Stromal cell of bone marrow (primary cell): ENCODE results near the gene GABRR3.

Source experiments
- DNase-seq: peaks from one replicate; pipeline ENCODE4 v3.0.0-alpha.2; 2012; ENCODE audit warnings: low read depth

Gene GABRR3

DNA sequence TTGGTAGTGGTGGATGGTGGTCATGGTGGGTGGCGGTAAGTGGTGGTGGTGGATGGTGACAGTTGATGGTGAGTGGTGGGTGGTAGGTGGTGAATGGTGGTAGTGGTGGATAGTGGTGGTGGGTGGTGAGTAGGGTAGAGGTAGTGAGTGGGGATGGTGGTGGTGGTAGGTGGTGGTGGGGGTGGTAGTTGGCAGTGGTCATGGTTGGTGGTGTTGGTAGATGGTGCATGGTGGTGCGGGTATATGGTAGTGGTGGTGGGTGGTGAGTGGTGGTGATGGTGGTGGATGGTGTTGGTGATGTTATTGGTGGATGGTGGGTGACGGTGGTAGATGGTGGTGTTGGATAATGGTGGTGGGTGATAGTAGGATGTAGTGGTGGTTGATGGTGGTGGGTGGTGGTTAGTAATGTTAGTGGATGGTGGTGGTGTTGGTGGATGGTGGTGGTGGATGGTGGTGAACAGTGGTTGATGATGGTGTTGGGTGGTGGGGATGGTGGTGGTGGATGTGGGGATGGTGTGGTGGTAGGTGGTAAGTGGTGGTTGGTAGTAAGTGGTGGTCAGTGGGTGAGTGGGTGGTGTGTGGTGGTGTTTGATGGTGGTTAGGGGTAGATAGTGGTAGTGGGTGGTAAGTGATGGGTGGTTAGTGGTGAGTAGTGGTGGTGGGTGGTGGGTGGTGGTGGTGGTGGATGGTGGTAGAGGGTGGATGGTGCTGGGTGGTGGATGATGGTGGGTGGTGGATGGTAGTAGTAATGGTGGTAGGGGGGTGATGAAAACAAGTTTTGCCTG, 46.1 kb downstream of the GABRR3 start:
- no peak for DNase-seq

DNA sequence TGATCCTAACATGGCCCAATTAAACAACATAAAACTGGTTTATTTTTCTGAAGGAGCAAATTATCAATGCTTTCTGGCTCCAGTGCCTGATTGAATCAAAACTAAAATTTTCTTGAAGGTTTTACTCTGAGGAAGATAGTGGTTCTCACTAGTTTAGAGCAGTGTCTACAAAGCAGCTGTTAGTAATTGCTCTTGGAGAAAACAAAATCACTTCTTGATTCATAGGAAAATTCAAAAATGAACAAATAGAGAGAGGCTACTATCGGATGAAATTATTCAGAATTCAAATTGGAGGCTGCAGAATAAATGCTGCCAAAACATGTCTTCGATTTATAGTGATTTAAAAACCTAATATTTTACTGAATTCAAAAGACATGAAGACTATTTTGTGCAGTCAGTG, 47.8 kb downstream of the GABRR3 start:
- DNase-seq: no peak

DNA sequence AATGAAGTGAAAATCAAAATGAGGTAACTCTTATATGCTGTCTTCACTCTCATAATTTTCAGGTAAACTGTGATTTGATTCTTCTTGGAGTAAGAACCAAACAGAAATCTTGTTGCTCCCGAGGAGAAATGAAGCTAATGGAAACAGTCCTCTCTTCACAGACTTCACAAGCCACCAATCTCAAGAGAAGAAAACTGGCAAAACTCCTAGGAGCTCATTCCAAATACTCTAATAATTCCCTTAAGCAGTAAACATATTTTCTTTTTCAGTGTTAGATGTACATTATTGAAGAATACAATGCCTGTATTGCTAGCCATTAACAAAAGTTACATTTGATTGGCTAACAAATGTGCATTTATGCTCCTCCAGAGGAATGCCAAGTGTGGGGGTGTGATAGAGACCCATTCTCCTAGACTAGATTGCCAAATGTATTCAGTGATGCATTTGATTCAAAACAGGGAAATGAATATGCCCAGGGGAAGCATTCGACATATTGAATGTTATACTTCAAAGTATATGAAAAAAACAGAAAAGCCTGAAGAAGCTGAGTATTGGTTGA, 51.1 kb downstream of the GABRR3 start:
- no peak for DNase-seq

DNA sequence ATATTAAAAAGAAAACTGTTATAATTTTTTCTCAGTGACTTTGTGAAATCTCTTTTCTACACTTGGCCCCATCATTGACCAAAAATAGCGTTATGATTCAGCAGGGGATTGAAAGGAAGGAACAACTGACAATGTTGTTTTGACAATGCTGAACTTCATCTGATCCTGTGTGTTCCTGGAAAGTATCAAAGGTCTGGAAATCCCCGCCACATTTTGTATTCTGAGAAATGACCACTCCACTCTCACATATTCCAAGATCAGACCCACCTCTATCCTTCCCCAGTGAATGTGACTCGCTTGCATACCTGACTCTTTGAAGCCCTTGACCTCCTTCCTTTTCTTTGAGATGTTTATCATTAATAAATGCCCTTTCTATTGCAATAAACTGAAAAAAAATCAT, 53.2 kb downstream of the GABRR3 start:
- DNase-seq: no peak

DNA sequence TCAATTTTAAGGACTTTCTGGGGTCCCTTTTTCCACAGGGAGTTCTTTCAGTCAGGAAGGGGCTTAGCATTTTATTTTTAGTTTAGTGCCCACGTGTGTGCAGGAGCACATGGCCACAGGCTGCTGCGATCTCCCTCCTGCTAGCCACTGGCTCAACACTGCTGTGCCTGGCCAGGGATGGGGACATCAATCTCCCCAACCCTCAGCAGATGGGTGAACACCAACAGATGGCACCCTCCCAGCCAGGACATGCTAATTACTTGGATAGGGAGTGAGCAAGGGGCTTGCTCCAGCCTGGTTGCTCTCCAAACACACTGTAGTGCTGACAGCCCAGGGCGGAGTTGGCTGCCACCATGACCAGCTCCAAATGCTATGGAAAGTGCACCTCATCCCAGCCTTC, 55.5 kb downstream of the GABRR3 start:
- DNase-seq: no peak

DNA sequence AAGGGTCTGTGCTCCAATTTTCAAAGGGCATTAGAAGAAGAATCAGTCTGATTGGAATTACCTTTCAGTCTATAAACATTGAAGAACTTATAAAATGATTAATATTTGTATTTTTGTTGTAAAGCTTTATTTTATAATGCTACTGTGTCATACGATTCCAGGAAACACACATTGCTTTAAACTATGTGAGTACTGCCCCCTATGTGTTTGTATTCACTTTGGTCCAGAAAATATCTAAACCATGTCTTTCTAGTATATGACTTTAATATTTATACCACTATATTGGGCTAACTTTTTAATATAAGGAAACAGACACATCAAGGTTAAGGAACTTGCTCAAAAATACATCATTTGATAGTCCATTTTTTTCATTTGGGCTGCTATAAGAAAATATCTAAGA, 59.6 kb downstream of the GABRR3 start:
- DNase-seq: no peak

DNA sequence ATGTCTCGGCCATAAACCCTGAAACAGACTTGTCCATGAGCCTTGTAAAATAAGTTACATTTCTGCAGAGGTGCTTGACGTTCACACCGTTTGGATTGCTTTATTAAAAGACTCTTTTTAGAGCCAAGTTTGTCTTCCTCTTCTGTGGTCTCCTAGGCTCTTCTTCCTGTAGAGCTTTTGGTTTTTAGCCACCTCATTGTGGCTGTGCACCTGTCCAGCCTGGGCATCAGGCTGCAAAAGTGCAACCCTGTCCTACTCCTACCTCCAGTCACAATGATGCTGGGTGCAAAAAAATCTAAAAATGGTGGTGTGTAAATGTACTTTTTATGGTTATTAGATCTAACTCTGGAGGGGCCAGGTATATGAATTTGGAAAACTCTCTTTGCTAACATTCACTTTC, 60.1 kb downstream of the GABRR3 start:
- no peak for DNase-seq

DNA sequence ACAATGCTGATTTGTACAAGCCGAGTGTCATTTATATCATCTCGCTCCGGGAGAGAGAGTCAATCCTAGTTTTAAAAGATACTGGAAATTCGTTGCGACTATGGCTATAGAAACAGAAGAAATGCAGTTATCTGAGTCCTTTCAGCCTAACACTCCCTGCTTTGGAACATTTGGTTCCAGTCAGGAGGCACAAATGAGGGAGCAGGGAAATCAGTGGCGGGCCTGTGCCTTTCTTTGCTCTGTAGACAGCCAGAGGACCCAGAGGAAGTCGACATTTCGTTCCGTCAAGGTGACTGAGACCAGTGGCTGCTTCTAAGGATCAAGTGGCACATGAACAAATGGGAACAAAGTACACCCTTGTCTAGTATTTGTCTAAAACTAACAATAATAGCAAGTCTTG, 62.1 kb downstream of the GABRR3 start:
- no peak for DNase-seq

DNA sequence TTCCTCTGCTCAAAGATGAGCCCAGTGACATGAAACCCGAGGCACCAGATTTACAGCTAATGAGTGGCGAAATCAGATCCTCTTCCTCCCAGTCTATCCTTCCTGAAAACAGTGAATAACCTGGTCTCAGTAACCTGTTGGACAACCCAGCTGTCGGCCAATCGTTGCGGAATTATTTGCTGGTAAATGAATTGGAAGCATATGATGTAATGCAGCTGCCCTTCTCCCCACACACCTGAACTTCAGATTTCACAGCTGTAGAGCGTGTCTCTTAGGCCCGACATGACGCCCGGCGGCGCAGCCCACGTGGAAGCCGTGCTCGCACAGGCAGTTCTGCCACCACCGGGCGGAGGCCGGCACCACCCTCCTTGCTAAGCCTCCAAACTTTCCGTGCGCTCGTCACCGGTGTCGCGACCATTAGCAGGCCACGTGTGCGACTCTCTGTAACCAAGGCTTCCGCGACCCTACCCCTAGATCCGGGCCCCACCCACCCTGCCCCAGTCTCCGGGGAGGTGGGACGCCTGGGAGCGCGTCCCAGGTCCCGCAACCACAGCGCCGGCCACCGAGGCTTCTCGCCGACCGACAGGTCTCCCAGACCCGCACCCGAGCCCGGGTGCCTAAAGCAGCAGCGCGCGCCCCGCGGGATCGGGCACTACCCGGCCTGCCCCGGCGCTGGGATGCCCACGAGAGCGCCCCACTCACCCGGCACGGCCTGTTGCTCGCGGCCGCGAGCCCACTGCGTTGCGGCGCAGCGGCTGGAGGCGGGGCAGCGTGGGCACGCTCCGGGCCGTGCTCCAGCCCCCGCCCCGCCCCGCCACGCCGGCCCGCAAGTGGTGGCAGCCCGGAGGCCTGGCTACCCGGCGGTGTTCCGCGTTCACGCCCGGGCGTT, 63.2 kb downstream of the GABRR3 start, which contains the start of gene RIOX2:
Gene RIOX2, minus strand, starts transcription at position 753 of the 889 bp plus-strand sequence. CDS start 4,838 bp downstream, outside the sequence.
- peak; percentile 31 for DNase-seq

DNA sequence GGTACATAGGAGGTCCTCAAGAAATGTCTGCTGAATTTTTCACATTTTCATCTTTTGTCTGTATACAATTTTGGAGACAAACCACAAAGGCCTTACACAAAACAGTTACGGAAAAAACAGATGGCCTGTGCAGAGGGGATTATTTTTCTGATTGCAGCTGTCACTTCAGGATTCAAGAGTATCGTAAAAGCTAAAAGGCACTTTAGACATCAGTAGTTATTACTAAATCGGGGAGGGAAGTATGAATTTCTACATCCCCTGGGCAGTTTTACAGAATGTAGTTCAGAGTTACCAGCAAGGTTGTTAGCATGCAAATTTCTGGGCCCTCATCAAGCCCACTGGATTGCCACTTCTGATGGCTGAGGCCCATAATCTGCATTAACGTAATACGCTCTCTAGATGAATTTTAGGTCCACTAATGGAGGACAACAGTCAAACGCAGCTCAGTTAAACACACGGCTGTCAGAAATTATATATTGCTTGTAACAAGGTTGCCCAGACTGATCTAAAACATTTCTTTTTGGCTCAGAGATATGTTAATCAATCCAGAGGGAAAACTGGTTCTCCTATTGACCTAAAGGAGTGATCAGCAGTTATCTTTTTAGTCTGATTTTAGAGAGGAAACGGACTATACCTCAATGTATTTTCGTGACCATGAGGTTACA, 64.0 kb downstream of the GABRR3 start:
- no peak for DNase-seq

DNA sequence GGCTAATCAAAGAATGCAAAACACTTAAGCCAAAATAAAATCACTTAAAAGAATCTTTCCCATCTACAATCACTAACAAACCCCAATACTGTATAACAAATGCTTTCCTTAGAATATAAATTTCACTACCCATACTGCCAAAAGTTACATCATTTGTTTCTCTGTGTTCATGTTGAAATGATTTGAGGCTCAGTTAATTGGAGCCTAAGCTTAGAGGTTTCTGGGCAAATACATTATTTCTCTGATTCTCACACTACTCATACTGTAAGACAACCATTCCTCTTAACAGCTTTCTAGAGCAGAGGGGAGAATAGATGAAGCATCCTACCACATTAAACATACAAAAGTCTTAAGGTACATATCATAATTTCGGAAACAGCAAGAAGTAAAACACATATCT, 65.0 kb downstream of the GABRR3 start:
- DNase-seq: no peak

DNA sequence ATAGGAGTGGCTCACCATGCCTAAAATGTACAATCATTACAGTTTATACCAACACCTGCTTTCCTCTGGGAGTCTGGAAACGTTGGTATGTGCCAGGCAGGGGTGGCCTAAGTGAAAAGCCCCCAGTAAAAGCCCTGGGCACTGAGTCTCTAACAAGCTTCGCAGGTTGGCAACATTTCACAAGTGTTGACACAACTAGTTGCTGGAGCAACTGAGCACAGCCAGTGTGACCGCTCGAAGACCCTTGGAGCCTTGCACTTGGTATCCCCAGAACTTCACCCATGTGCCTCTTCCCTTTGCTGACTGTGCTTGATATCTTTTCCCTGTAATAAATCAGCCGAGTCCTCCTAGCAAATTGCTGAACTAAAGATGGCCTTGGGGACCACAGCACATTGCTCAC, 65.6 kb downstream of the GABRR3 start:
- DNase-seq: no peak

DNA sequence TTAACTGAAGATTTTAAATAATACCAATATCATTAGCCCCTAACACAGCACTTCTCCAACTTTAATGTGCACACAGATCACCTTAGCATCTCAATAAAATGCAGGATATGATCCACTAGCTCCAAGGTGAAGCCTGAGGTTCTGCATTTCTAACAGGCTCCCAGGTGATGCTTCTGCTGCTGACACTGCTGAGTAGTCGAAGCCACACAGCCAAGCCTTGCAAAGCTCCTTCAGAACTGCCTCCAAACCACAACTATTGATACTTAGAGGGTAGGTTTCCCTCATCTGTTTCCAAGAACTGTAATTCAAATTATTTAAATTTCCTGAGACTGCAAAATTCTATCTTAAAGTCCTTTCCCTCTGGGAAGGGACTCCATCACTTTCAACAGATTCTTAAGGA, 66.7 kb downstream of the GABRR3 start:
- no peak for DNase-seq

DNA sequence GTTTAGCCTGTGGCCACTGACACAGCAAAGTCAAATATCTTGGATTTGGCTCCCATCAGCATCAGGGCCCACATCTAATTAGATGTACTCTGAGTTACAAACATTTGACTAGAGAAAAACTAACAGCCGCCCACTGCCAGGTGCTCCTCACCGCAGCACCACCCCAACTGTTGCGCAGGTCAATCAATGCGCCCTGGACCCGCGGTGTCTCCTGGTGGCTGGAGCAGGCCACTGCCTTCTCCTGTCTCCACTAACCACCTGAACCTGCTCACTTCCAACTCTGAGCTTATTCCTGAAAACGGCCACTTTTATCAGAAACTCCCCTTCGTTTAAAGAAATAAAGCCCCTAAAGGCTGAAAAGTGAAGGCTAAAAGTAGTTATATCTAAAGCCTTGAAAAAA, 67.1 kb downstream of the GABRR3 start:
- no peak for DNase-seq

DNA sequence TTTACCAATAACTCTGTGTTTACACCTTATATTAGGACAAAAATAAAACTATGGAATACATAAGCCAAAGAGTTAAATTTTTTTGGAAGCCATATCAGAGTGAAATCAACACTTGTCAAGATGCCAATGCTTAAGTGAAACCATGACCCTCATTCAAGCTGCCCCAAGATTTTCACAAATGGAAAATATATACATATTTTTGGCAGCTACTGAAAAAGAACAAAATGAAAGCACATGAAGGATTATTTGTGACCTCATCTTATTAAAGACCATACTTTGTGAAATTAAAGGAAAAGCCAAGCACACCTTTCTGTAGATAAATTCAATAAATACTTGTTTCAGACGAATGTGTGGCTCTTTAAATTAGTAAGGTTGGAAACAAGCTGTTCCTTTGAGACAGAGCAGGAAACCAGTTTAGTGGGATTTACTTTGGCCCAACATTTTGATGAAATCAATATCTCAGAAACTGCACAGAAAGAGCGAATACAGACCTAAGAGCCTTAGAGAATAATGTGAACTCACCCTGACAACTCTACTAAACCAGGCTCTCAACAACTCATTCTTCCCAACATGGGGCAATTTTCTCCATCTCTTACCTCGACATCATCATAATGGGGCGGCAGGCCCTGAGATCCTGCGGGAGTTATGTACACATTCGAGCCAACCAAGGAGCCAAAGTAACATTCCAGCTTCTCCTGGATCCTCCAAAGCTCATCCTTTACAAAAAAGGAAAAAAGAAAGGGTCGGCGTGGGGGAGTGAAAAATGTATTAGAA, 73.9 kb downstream of the GABRR3 start:
- no peak for DNase-seq

DNA sequence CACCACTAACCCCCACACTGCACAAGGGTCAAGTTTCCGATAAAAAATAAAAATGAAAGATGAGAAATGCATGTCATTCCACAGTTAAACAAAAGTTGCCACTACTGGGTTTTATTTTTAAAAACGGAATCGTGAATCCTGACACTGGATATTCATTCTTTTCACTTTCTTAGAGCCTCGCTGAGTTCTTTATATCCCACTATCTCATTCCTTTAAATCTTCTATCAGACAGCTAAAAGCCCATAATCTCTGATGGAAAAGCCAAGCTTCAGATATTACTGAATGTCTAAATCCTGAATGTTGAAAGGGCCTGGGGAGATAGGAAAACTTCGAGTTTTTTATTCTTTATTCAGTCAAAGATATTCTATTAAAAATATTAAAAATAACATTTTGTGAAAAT, 74.6 kb downstream of the GABRR3 start:
- no peak for DNase-seq

DNA sequence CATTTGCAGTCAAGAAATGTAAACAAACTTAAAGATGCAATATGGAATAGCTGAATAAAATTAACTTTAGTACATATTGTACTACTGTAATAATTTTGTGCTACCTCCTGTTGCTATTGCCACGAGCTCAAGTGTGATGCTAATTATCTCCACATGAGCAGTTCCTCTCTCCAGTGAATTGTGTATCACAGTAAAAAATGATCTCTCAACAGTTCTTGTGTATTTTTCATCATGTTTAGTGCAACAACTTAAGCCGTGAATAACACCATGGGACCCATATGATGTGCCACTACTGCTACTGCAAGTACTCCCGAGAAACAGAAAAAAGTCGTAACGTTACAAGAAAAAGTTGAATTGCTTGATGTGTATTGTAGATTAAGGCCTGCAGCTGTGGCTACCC, 75.2 kb downstream of the GABRR3 start:
- no peak for DNase-seq

DNA sequence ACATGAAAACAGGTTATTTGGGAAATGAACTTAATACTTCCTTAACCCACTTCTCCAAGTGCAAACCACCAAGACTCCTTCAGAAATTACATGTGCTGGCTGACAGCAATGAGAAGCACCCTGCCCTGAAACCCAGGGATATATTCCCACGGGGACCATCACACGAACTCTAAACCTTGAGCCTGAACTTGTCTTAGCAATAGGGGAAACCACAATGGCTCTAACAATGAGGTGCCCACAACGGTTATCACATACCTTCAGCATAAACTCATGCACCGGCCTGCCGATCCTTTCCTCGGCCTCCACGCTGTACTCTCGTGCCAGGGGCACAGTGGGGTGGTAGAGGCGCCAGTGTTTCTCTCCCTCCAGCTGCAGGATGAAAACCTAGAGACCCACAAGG, 76.3 kb downstream of the GABRR3 start:
- no peak for DNase-seq

DNA sequence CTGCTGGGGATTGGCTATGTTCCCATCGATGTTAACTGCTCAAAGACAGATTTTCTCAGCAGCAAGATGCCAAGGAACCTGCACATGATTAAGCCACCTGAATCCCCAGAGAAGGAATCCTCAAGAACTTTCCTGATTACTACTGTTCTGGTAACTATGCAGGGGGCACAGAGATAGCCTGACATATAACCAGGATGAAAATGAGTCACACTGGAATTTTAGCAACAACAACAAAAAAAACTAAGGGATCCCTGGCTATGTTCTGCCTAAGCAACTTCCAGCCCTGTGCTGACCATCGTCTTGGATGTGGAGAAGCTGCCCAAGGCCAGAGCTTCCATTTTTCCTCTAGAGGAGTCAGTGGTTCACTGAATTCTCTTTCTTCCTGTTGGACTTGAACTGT, 76.7 kb downstream of the GABRR3 start:
- no peak for DNase-seq

DNA sequence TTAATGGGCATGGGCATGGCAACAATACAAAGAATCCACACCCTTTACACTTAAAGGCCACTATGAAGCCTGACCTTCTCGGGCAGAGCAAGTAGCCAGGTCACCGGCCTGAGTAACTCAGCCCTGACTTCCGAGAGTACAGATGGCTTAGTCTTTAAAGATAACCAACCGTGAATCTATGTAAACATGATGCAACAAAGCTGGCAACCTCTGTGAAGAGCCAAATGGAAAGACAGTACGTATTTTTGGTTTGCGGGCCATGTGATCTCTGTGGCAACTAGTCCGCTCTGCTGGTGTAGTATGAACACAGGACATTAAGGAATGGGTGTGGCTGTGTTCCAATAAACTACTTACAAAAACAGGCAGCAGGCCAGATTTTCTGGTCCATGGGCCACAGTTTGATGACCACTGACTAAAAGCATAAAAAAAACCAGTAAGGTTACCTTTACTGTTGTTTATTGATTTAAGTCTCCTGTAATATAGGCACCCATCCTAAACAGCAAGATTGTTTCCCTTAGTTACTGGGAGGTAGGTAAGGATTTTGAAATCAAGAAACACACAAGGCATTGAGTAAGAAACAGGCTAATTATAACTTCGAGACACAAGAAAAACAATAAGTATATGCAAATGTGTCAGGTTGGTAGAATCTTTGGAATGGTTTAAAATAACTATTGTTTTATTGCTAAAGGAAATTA, 77.4 kb downstream of the GABRR3 start:
- DNase-seq: no peak

DNA sequence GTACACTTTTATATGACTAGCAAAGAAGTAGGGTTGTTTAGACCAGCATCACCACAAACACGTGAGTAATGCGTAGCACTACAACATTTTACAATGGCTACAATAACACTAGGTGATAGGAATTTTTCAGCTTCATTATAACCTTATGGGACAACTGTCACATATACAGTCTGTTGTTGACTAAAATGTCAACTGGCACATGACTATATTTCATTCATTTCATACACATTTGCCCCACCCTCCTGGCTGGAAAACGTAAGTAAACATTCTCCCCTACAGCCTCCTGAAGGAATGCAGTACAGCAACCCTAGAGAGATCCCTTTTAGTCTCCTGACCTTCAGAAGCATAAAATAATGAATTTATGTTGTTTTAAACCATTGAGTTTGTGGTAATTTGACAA, 79.1 kb downstream of the GABRR3 start:
- DNase-seq: no peak
